Hematopoietic multipotent progenitor cell treated with erythropoietin and hydrocortisone succinate and interleukin-3 and kit ligand, for 17 days (in vitro differentiated cells): ENCODE measurements around the gene EPC2.
"Not testable (repeated sequence)": the region's sequence is repeated elsewhere in the genome, so short reads cannot be mapped to it uniquely, and the experiment has no call there.

Source experiments
- DNase-seq: peaks from one replicate; pipeline ENCODE4 v3.0.0-alpha.2; 2015; ENCODE audit warnings: low spot score

Gene EPC2

GRCh38 chr2:148640767-148641166, 3.8 kb upstream of the EPC2 start:
- DNase-seq = no peak

DNA sequence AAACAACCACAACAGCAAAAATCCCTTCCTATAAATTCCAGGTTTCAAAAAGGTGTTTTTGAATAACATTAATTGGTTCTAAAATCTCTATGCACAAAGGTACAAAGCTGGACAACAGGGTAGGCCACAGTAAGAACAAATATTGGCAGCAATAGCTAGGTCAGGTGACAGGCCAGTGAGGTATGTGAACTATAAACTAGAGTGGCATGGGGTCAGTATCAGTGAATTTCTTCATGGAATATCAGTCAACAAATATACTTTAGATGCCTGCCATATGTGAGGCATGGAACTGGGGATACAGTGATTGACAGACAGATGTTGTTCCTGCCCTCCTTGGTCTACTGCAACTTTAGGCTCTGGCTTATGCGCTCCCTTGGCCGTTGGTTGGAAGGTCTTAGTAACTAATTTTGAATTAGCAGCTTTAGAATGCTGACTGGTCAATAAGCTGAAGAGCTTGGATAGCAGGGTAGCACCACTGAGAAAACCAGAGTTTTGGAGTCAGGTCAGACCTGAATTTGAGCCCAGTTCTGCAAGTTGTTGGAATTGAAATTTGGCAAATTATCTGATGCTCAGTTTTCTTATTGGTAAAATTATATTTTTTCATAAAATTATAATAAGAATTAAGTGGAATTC, 2.3 kb upstream of the EPC2 start:
- DNase-seq = no peak

GRCh38 chr2:148642891-148643416, 1.6 kb upstream of the EPC2 start:
- no peak for DNase-seq

GRCh38 chr2:148643421-148643820, 1.1 kb upstream of the EPC2 start:
- no peak for DNase-seq

GRCh38 chr2:148644883-148645538, 460 bp downstream of the EPC2 start:
- DNase-seq = peak; percentile 97

DNA sequence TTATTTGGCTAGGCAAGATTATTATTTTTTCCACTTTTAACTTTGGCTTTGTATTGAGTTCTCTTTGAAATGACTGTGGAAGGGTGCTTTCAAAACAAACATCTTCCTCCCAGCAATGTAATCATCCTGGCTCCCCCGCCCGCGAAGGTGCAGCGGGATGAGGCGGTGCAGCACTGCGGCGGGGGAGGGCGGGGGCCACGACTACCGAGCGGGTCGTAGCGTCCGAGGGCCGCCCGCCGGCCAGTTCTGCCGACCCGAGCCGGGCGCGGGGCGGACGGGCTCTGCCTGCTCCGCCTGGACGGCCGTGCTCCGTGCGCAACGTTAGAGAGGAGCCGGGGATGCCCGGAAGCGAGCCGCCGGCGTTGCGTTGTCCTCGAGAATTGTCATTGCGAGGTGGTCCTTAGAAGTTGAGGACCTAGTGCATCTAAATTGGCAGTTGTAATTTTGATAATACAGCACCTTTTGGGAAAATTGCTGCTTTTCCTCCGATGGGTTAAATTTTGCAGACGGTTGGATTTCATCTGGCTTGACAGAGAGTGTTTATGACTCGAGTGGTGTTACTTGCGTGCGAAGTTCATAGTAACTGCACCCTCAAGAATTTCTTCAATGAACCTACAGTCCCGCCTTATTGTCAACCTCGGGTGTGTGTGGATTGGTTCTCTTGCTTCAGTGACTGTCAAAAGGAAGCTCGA, 1.1 kb downstream of the EPC2 start:
- DNase-seq = peak; percentile 81

- DNase-seq = no peak
Observed at GRCh38 chr2:148646231-148646559, 1.6 kb downstream of the EPC2 start.

GRCh38 chr2:148647711-148648110, 3.2 kb downstream of the EPC2 start:
- not testable (repeated sequence) for DNase-seq

GRCh38 chr2:148649936-148650335, 5.4 kb downstream of the EPC2 start:
- no peak for DNase-seq

DNA sequence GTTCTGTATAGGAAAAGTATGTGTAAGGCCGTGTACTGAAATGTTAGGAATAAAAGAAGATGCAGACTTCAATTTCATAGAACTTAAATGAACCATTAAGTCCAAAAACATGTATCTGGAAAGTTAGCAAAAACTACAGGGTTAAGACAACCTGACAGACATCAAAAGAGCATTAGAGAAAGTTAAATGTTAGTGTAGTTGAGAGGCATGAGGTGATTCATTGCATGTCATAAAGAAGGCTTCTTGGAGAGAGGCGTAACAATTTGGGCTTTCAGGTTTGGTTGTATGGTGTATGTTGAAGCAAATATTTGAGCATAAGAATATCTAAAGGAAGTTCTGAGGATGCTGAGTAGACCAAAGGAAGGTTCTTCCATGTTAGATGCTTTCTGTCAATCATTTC, 6.3 kb downstream of the EPC2 start:
- DNase-seq = no peak

GRCh38 chr2:148651972-148652371, 7.4 kb downstream of the EPC2 start:
- DNase-seq = no peak

DNA sequence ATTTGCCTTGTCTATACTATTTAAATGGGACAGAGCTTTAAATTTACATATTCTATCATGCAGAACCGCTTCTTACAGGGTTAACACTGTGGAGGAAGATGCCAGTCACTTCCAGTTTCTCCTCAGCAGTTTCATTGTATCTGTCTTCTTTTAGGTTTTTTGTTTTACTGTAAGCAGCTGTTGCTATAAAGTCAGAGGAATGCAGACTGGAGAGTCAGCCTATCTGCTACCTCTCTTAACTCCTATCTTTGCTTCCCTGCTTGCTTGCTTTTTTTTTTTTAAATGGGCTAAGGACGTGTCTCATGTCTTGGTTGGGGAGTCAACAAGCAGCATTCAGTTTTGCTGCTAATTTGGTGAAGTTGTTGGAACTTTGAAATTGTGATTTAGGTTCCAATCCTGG, 8.9 kb downstream of the EPC2 start:
- no peak for DNase-seq

- DNase-seq = no peak
Observed at GRCh38 chr2:148654435-148654834, 9.9 kb downstream of the EPC2 start.

DNA sequence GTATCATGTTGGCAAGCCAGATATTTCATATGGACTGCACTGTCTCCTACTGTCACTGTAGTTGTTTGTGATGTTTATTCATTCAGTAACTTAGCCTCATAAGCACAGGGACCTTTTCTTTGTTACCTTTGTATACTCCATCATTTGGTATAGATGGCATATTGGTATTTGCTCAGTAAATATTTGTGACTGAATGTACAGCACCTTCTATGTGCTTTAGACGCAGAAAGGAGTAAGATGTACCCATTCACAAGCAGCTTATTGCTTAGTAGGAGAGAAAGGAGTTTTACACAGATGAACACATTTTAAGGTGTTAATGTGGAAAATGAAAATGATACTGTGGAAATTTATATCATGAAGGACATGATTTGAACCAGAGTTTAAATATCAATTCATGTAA, 12.0 kb downstream of the EPC2 start:
- no peak for DNase-seq

- DNase-seq = no peak
Observed at GRCh38 chr2:148658807-148659722, 14.5 kb downstream of the EPC2 start.

DNA sequence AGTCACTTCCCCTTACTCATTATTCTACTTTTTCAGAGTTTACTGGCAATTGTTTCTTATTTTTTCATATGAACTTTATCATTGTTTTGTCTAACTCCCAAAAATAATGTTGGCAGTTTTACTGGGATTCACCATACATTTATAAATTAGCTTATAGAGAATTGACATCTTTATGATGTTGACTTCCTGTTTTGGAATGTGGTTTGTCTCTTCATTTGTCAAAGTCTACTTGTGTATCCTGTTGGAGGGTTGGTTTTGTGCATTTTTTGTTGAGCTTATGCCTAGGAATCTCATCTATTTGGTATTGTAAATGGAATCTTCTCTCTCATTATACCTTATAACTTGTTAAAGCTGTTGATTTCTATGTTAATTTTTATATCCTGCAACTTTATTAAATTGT, 16.4 kb downstream of the EPC2 start:
- no peak for DNase-seq

DNA sequence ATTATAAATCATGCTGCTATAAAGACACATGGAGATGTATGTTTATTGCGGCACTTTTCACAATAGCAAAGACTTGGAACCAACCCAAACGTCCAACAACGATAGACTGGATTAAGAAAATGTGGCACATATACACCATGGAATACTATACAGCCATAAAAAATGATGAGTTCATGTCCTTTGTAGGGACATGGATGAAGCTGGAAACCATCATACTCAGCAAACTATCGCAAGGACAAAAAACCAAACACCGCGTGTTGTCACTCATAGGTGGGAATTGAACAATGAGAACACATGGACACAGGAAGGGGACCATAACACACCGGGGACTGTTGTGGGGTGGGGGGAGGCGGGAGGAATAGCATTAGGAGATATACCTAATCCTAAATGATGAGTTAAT, 17.8 kb downstream of the EPC2 start:
- not testable (repeated sequence) for DNase-seq

DNA sequence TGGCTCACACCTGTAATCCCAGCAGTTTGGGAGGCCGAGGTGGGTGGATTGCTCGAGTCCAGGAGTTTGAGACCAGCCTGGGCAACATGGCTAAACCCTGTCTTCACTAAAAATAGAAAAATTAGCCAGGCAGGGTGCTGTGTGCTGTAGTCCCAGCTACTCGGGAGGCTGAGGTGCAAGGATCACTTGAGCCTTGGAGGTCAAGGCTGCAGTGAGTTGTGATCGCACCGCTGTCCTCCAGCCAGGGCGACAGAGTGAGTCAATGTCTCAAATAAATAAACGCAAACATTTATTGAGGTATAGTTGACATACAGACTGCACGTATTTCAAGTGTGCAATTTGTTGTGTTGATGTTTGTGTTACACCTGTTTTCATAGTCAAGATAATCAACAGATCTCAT, 19.7 kb downstream of the EPC2 start:
- no peak for DNase-seq

DNA sequence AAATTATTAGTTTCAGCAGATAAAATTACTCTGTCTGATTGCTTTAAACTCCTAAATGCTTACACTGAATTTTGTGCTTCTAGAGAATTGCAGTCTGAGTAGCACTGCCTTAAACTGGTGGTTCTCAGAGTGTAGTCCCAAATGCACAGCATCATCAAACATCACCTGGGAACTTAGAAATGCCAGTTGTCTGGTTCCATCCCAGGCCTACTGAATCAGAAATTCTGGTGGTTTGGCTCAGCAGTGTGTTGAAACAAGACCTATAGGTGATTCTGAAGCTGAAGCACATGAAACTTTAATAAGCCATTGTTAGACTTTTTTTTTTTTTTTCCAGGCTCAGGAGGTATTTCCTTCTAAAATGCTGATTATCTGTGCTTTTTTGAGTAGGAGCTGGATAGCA, 22.0 kb downstream of the EPC2 start:
- no peak for DNase-seq

GRCh38 chr2:148667113-148667836, 22.7 kb downstream of the EPC2 start:
- DNase-seq = no peak

DNA sequence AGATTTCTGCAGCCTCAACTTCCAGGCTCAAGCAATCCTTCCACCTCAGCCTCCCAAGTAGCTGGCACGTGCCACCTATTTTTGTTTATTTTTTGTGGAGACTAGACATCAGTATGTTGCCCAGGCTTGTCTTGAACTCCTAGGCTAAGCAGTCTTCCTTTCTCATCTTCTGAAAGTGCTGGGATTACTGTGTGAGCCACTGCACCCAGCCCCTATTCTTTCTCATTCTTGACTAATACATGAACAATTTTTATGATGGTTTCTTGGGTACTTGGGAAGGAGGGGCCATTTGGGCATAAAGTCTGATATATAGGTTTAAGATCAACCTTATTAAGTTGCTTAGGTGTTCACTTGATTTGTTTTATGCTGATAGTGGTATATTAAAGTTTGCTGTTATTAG, 26.2 kb downstream of the EPC2 start:
- DNase-seq = no peak
